Activated CD4-positive, CD25-positive, alpha-beta regulatory T cell treated with anti-CD3 and anti-CD28 coated beads, Interleukin-2, amount 50 U/mL, for 24 hours (primary cell): Measurements from ENCODE around the gene CMTM2.

Experiments used
- ATAC-seq, 2 donors: fragments of 150-1000 bp; cut with Tn5 transposase; one replicate each; pipeline ENCODE4 v1.10.0; 2021; ENCODE audit warnings: mild to moderate bottlenecking in 1 of 2, moderate library complexity in 1 of 2

CMTM2 gene

GRCh38 chr16:66636199-66636598, 56.9 kb downstream of the CMTM2 start:
- no peak for ATAC-seq

DNA sequence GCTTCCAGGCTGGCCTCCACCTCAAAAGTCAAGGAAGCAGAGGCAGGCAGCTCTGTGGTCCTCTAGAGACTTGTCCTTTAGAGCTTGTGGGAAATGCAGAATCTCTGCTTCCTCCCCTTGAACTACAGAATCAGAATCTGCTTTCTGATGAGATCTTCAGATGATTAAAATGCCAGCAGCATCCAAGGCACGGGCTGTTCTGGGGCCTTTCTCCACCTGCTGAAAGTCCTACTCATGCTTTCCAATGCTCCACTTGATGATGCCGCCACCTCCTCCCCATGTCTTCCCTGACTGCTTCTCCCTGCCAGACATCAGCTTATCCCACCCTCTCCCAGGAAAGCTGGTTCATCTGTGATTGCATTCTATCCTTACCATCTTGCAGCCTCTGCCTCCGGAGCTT, 58.5 kb downstream of the CMTM2 start:
- no peak for ATAC-seq
